Heart right ventricle (tissue), 16 donors: ENCODE data around the gene RPN2. TPM values are rescaled to one million over a fixed set of nuclear protein-coding genes. Genes with fewer than 3 reads are reported as not detected.
A peak's percentile ranks its signal among the peaks of the same experiment; 100 is the strongest.

Experiments
- ATAC-seq, 8 donors: fragments of 200-7000 bp; cut with Tn5 transposase; one replicate each; pipeline ENCODE4 v1.9.1; 2020; ENCODE audit warnings: mild to moderate bottlenecking in 8 of 8, moderate library complexity in 8 of 8, moderate number of reproducible peaks in 1 of 8
- DNase-seq, 2 donors: peaks; one replicate each; pipeline ENCODE4 v3.0.0-alpha.2; 2020
- H3K27ac ChIP-seq, 10 donors: fragments of 200-600 bp; sonication (generic) in 2 of 10; one replicate each; pipeline versions ENCODE4 v1.5.0 to v1.8.0; 2020 to 2022; ENCODE audit warnings: mild to moderate bottlenecking in 3 of 10
- H3K27me3 ChIP-seq, 7 donors: fragments of 200-600 bp; one replicate each; pipeline ENCODE4 v1.8.0; 2021 to 2022; ENCODE audit warnings: mild to moderate bottlenecking in 2 of 7
- H3K36me3 ChIP-seq, 9 donors: fragments of 200-600 bp; sonication (generic) in 1 of 9; one replicate each; pipeline versions ENCODE4 v1.5.0 to v1.8.0; 2020 to 2022; ENCODE audit warnings: mild to moderate bottlenecking in 2 of 9
- H3K4me1 ChIP-seq, 9 donors: fragments of 200-600 bp; sonication (generic) in 1 of 9; one replicate each; pipeline versions ENCODE4 v1.5.0 to v1.8.0; 2020 to 2022; ENCODE audit warnings: mild to moderate bottlenecking in 4 of 9
- H3K4me3 ChIP-seq, 10 donors: fragments of 200-600 bp; sonication (generic) in 2 of 10; one replicate each; pipeline versions ENCODE4 v1.5.0 to v1.8.0; 2020 to 2022; ENCODE audit warnings: mild to moderate bottlenecking in 7 of 10, moderate library complexity in 2 of 10
- H3K9me3 ChIP-seq, 11 donors: fragments of 200-600 bp in 10 of 11; sonication (generic) in 2 of 11; one replicate each; pipeline versions ENCODE4 v1.5.0 to v1.8.0; 2013 to 2022; ENCODE audit warnings: mild to moderate bottlenecking in 2 of 11, control low read depth in 1 of 11, moderate library complexity in 1 of 11
- CTCF ChIP-seq, 9 donors: fragments of 200-600 bp; sonication (generic) in 2 of 9; IDR thresholded peaks; one replicate each; pipeline versions ENCODE4 v1.5.0 to v1.8.0; 2021 to 2022; ENCODE audit warnings: antibody characterized with exemption in 9 of 9, mild to moderate bottlenecking in 5 of 9, moderate library complexity in 1 of 9
- WGBS, 2 donors: extraction: QIAGEN DNeasy Blood & Tissue Kit; methylation state at CpG; one replicate each; pipeline ENCODE4 v1.1.7; 2013; ENCODE audit warnings: inconsistent platforms in 1 of 2; 5-methylcytosine and 5-hydroxymethylcytosine counted together
- intact Hi-C, 10 donors: fragments of 100-400 bp; cut with DNase I; formaldehyde crosslinking; loops; one replicate each; pipeline versions ENCODE4 v1.11.1 to v1.14.2; 2022
- polyA plus RNA-seq, 2 donors: library from polyadenylated mRNA; stranded (reverse); fragments of 200-250 nt; gene quantifications; one replicate each; pipeline ENCODE4 v1.2.3, GENCODE V29; 2013
- total RNA-seq, 10 donors: library from RNA; stranded (reverse); fragmentation: NEBNext Ultra II Directional in 3 of 10; extraction: Animal tissue kit (Norgen Biotek cat#: 25700) in 3 of 10; gene quantifications; one replicate each; pipeline versions ENCODE4 v1.2.1 to v1.2.4, GENCODE V29; 2021 to 2023
- donor health status: Arrhythmogenic right ventricular cardiomyopathy.
- donor health status: ischemic (EF 13 %, LVEDD 7.1; RV severe dilation, severe dysfunction).
- donor health status: healthy with polysubstance abuse.
- donor health status: DM: no; HTN: yes; CAD: no.
- donor health status: DM: no; HTN: no; CAD: no.
- donor health status: ischemic (EF 25% LVEDD 6.9; RV normal size, moderate dysfunction).
- donor health status: ischemic (EF 25% LVEDD 5.7; RV mildly dilated, moderate dysfunction).
- donor health status: healthy.
- donor health status: DM: yes; HTN: yes; CAD: no.
- donor health status: Ischemic cardiomyopathy.
- donor health status: ischemic (EF 35%, LVEDD 5.7; RV mildly dilated, moderate dysfunction).
- donor health status: nonischemic (EF 11% LVEDD 7.7; RV severe dilation, severe dysfunction).
- donor health status: DM: yes; HTN: yes; CAD: no.
- donor health status: PGD.
- donor health status: ischemic (EF 29% LVEDD 5.4; RV normal size, mild dysfunction).
- donor health status: nonischemic (EF 23%, LVEDD 6.1; RV moderate dilation, normal function).

Gene RPN2
- total and polyA plus RNA-seq, 12 donors: 30.9 to 166 (median 95.2) TPM

DNA sequence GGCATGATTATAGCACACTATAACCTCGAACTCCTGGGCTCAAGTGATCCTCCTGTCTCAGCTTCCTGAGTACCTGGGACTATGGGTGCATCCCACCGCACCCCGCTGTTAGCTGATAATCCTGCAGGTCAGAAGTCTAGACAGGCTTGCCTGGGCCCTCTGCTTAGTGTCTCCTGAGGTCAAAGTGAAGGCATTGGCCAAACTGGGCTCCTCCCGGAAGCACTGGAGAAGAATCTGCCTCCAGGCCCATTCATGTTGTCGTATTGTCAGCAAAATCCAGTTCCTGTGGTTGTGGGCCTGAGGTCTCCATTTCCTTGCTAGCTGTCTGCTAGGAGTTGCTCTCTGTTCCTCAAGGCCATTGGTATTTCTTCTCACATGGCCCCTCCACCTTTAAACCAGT is 6.6 kb downstream of the RPN2 start:
- peak in 2 of 8 donors; percentile 36 to 47 for ATAC-seq

DNA sequence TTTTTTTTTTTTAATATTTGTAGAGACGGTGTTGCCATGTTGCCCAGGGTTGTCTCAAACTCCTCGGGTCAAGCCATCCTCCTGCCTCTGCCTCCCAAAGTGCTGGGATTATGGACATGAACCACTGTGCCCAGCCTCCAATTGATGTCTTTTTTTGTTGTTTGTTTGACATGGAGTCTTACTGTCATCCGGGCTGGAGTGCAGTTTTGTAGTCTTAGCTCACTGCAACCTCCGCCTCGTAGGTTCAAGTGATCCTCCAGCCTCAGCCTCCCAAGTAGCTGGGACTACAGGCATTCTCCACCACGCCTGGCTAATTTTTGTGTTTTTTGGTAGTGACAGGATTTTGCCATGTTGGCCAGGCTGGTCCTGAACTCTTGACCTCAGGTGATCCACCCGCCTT is 9.7 kb downstream of the RPN2 start:
- Histone ChIP-seq H3K27ac (no peak overlapping the region), H3K4me1 (peaks cover 3 to 60% (median 39%) of the 10 kb centered on the region in 9 donors), H3K4me3 (no peak overlapping the region), H3K36me3 (peaks cover 0 to 80% (median 17%) of the 10 kb centered on the region in 9 donors), H3K9me3 (no peaks in the 10 kb centered on the region), H3K27me3 (no peaks in the 10 kb centered on the region)
- 84 to 94% methylated on average over 7 of the region's 7 CpGs for WGBS, 2 donors
- TF ChIP-seq CTCF (IDR thresholded peaks at IDR 0.05): no peak
- intact Hi-C loops: no loop called here
- ATAC-seq (no peak), DNase-seq (no peak)

More for the DNA sequence above, 6.6 kb downstream of the RPN2 start:
- Histone ChIP-seq H3K36me3 (peaks cover 0 to 79% (median 17%) of the 10 kb centered on the region in 9 donors), H3K27me3 (no peaks in the 10 kb centered on the region), H3K27ac (peak overlapping the region in 1 of 10 donors; percentile 16), H3K4me3 (no peak overlapping the region), H3K9me3 (no peaks in the 10 kb centered on the region), H3K4me1 (peaks cover 1 to 58% (median 36%) of the 10 kb centered on the region in 9 donors)
- intact Hi-C loops: no loop called here
- WGBS, 2 donors: 94 to 96% methylated on average over 5 of the region's 5 CpGs
- DNase-seq: no peak
- TF ChIP-seq CTCF (IDR thresholded peaks at IDR 0.05): no peak

DNA sequence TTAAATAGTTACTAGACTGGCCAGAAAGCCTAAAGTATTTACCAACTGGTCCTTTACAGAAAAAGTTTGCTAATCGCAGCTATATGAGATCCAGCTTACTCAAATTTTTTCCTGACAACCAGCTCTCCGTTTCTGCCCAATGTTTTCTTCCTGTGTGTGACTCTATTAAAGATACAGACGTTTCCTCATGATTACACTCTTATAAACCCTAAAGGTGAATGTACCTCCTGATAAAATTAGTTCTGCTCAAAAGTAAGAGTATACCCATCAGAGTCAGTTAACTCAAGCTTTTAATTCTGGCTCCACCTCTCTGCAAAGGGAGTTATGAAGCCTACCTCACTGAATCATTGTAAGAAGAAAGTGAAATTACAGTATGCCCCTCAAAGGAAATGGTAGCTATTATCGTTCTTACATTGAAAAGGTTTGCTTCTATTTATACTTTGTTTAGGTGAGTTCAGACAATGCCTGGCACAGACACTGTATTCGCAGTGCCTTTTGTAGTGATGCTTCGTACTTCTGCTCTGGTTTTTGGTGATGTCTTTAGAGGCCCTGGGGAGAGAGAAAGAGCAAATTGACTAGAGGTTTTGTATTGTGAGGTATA is 10.4 kb downstream of the RPN2 start:
- no peak for ATAC-seq
- Histone ChIP-seq H3K27ac (no peak overlapping the region), H3K4me3 (no peak overlapping the region), H3K4me1 (peaks cover 3 to 63% (median 44%) of the 10 kb centered on the region in 9 donors), H3K27me3 (no peaks in the 10 kb centered on the region), H3K9me3 (no peaks in the 10 kb centered on the region), H3K36me3 (peaks cover 0 to 77% (median 17%) of the 10 kb centered on the region in 9 donors)
- TF ChIP-seq CTCF (IDR thresholded peaks at IDR 0.05): no peak
- intact Hi-C loops: loop anchor here in 2 of 10 donors (10.0 kb wide), 1 partner anchor 195 kb away; no protein-coding TSS in a partner anchor
- 47 to 59% methylated on average over 6 of the region's 6 CpGs for WGBS, 2 donors
- no peak for DNase-seq

DNA sequence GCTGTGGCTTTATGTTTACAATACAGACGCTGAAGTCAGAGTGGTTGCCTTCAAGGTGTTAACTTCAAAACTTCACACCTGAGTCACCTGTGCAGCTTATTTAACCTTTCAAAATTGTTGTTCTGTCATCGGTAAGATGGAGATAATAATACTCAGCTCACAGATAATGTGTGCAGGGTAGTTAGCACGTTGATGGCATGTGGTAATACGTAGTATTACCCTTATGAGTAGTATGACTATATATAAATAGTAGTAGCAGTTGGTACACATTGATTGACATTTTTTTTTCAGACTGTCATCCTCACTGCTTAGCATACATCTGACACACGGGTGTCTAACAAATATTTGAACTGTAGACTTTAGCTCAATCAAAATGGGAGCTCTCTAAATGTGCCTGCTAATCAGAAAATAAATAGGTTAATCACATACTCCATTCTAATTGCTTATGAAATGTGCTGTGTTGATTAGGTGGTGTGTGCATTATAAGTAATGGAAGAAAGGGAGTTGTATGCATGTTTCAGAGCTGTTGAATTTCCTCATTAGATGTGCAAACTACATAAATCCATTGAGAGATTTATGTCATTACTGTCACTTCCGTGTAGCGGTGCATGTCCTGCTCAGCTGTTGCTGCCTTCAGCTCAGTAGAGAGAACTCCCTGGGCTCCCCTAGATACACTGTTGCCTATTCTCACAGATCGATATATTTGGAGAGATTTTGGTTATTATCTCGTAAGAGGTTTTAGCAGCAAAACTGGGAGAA is 11.4 kb downstream of the RPN2 start:
- ATAC-seq: no peak
- 75 to 78% methylated on average over 9 of the region's 9 CpGs for WGBS, 2 donors
- Histone ChIP-seq H3K27me3 (no peaks in the 10 kb centered on the region), H3K4me1 (peaks cover 3 to 65% (median 48%) of the 10 kb centered on the region in 9 donors), H3K36me3 (peaks cover 0 to 67% (median 11%) of the 10 kb centered on the region in 9 donors), H3K4me3 (no peak overlapping the region), H3K9me3 (no peaks in the 10 kb centered on the region), H3K27ac (no peak overlapping the region)
- TF ChIP-seq CTCF (IDR thresholded peaks at IDR 0.05): no peak
- DNase-seq: no peak
- intact Hi-C loops: loop anchor here in 2 of 10 donors (10.0 kb wide), 1 partner anchor 194 kb away; no protein-coding TSS in a partner anchor
